Cerebellar nuclear complex (tissue), 1 donor: ENCODE measurements around the gene POLR2J3.
"Not testable (repeated sequence)": the region's sequence is repeated elsewhere in the genome, so short reads cannot be mapped to it uniquely, and the experiment has no call there.

Experiments used
- DNase-seq, 2 experiments: peaks; one replicate each; lab custom pipeline; 2025; lab: John Stamatoyannopoulos, UW

Gene POLR2J3

DNA sequence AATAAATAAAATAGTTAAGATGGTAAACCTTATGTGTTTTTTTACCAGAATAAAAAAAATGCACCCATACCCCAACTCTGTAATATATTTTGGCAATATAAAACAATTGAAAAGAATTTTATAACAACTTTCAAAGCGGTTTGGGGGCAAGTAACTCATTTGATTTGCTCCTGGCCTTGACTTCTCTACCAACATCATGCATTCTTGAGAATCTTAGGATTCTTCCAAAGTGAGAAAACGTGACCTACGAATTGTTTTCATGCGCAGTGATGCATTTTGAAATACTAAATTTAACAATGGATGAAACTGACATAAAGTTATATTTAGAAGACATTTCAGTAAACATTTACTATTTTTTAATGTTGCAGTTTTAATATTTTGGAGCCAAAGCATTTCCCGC lies 51.6 kb downstream of the POLR2J3 start:
- DNase-seq: not testable (repeated sequence)

DNA sequence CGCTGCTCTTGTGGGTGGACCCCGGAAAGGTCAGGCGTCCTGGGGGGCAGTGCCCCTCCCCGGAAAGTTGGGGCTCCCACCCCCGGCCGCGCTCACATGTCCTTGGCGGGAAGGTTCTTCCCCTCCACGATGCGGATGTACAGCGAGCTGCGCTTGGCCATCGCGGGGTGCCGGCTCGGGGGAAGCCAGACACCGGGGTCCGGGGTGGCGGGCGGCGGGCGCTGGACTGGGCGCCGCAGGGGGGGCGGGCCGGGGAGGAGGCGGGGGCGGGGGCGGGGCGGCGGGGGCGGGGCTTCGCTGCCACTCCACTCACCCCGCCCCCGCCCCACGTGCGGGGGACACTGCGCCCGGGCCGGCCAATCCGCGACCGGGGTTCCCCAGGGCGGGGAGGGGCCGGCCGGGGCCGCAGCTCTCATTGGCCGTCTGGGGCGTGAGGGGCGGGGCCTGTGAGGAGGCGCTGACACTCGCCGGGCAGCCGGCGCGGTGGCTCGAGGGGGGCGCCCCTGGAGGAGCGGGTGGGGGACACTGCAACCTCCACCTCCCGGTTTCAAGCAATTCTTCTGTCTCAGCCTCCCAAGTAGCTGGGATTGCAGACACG lies 54.7 kb downstream of the POLR2J3 start, which contains the start of gene RASA4B:
Gene RASA4B, minus strand, starts transcription at position 228 of the 598 bp plus-strand sequence. Its CDS starts 67 bp downstream, at position 161.
- DNase-seq: not testable (repeated sequence)
